GM12865 (cell line): ENCODE data around the gene USP44.

ENCODE experiments used
- DNase-seq: peaks from one replicate; pipeline ENCODE4 v3.0.0; 2010; ENCODE audit warnings: low read depth
- H3K4me3 ChIP-seq: 2 replicates; pipeline ENCODE4 v1.5.1; 2011; ENCODE audit warnings: mild to moderate bottlenecking, low read depth, low read length, control low read depth
- CTCF ChIP-seq: IDR thresholded peaks from 2 replicates; pipeline ENCODE4 v1.5.1; 2011; ENCODE audit warnings: low read length, control low read depth, low read depth, inconsistent platforms; ENCODE audit not compliant: insufficient read depth; ENCODE audit errors: missing control alignments

USP44 gene

DNA sequence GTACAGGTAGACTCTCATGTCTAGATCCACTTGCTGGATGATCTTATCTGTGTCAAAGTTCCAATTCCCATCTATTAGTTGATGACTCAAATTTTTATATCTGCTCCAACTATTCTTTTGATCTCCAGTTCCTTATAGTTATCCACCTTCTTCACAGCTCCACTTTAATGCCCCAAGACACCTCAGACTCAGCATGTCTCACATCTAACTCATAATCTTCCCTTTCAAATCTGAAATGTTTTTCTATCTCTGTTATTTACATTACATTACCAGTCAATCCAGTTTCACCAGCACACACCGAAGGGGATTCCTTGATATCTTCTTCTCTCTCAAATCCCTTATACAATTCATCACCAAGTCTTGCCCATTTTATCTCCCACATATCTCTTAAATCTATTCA lies 81.0 kb downstream of the USP44 start:
- no peak for TF ChIP-seq CTCF
- no peak for DNase-seq
- no peak overlapping the region for H3K4me3 ChIP-seq
